Measurements from ENCODE around the gene CLDN4.
A peak's percentile ranks its signal among the peaks of the same experiment; 100 is the strongest.
"Not testable (repeated sequence)": the region's sequence is repeated elsewhere in the genome, so short reads cannot be mapped to it uniquely, and the experiment has no call there.

CLDN4 gene

GRCh38 chr7:73842067-73842976 lies 11.5 kb downstream of the CLDN4 start, which contains the start of gene METTL27:
TSS of gene METTL27 (minus strand) at chr7:73842516. CDS start at chr7:73842140, 376 bp downstream.
- peak; percentile 99 for DNase-seq (ENCODE audit: low spot score)

GRCh38 chr7:73844131-73844547 lies 13.3 kb downstream of the CLDN4 start:
- DNase-seq (ENCODE audit: low spot score) = no peak

DNA sequence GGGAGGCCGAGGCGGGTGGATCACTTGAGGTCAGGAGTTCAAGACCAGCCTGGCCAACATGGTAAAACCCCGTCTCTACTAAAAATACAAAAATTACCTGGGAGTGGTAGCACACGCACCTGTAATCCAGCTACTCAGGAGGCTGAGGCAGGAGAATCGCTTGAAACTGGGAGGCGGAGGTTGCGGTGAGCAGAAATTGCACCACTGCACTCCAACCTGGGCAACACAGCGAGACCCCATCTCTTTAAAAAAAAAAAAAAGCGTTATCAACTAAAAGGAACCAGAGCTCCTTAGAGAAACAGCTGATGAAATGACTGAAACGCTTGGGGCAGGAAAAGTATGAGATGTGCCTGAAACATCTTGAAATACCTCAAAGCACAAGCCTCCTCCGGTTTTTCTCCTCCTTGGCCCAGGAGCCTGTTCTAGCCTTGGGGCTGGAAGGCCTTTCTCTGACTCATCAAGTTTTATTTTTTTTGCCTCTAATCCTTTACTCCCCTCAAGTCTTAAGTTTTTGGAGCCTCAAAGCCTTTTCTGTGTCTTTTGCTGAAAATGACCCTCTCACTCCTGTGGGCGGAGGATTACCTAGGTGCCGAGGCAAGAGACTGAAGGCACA lies 14.2 kb downstream of the CLDN4 start:
- DNase-seq (ENCODE audit: low spot score) = peak; percentile 51

DNA sequence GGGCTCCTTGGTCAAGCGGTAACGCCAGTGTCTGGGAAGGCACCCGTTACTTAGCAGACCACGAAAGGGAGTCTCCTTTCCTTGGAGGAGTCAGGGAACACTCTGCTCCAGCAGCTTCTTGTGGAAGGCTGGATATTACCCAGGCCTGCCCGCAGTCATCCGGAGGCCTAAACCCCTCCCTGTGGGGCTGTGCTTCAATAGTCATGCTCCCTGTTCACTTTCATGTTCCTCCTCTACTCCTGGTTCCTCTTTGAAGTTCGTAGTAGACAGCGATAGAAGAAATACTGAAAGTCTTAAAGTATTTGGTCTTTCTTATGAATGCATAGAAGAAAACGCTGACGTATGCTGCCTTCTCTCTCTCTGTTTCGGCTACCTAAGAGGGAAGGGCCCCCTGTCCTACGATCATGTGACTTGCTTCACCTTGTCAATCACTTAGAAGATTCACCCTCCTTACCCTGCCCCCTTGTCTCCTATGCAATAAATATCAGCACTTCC lies 15.0 kb downstream of the CLDN4 start:
- not testable (repeated sequence) for DNase-seq (ENCODE audit: low spot score)

- no peak for DNase-seq (ENCODE audit: low spot score)
These were observed 17.3 kb downstream of the CLDN4 start for GRCh38 chr7:73847941-73848723.

- peak; percentile 92 for DNase-seq (ENCODE audit: low spot score)
These were observed 20.0 kb downstream of the CLDN4 start for GRCh38 chr7:73850781-73851207.

DNA sequence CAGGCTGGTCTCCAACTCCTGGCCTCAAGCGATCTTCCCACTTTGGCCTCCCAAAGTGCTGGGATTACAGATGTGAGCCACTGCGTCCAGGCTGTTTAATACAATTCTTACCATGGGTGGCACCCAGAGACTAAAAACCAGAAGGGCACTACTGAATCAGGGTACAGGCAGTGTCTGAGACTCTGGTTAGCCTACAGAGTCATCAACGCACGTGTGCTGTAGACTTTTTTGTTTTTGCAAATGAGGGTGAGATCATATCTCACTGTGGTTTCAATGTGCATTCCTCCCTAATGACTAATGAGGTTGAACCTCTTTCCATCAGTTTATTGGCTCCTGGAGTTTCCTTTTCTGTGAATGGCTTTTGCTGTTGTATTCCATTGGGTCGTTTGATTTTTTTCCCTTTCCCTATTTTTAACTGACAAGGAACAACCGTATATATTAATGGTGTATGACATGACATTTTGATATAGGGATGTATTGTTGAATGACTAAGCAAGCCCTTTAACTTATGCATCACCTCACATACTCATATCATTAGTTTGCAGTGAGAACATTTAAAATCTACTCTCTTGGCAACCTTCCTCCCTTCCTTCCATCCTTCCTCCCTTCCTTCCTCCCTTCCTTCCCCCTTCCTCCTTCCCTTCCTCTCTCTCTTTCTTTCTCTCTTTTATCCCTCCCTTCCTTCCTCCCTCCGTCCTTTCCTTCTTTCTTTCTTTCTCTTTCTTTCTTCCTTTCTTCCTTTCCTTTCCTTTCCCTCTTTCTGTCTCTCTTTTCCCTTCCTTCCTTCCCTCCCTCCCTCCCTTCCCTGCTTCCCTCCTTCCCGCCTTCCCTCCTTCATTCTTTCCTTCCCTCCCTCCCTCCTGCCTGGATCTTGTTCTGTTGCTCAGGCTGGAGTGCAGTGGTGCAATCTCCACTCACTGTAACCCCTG lies 20.9 kb downstream of the CLDN4 start:
- DNase-seq (ENCODE audit: low spot score) = peak; percentile 80

DNA sequence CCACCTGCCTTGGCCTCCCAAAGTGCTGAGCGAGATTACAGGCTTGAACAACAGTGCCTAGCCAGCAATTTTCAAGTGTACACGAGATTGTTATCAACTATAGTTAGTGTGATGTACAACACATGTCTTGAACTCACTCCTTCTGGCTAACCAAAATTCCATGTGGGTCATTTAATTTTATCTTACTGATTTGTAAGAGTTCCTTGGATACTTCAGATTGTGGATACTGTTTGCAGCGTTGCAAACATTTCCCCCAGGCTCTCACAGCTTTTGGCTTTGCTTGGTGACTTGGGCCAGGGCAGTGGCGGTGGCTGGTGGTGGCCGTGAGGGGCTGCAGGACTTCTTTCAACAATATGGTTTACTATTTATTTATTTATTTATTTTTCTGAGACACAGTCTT lies 21.7 kb downstream of the CLDN4 start:
- no peak for DNase-seq (ENCODE audit: low spot score)

DNA sequence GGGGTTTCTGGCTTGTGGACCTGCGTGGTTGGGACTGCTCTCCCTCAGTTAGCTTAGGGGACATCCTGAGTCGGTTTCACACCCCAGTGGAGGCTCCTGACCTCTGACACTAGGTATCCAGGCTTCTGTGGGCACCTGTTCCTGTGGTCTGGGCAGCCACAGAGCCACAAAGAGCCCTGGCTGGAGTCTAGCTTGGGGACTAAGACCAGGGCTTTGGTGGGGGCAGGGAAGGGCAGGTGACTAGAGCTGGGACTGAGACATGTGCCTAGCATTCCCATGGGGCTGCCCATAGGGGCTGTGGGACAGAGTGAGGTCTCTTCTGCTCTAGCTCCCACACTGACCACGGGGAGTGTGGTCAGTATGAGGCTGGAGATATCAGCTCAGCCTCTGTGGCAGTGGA lies 26.1 kb downstream of the CLDN4 start:
- DNase-seq (ENCODE audit: low spot score) = no peak

DNA sequence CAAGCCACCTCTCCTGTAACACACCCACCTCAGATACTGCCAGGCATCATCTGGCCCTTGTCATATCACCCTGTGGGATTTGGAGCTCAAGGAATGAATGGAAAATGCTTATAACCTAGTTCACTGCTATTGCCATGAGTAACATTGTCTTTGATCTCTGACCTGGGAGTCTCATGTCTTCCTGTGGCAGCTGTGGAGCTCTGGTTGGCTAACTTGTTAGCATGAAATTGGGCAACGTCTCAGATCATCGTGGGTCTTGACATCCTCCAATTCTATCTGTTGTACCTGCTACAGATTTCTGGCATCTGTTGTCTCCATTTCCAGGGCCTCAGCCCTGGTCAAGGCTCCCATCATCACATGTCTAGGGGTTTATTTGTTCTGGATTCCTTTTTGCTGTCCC lies 28.0 kb downstream of the CLDN4 start:
- no peak for DNase-seq (ENCODE audit: low spot score)

- no peak for DNase-seq (ENCODE audit: low spot score)
These were observed 30.1 kb downstream of the CLDN4 start, which contains the start of gene TMEM270 for GRCh38 chr7:73860859-73861258. TSS of gene TMEM270 (plus strand) at chr7:73861159. CDS start at chr7:73861195, 36 bp downstream.

- DNase-seq (ENCODE audit: low spot score) = no peak
These were observed 30.5 kb downstream of the CLDN4 start for GRCh38 chr7:73861305-73861704.

DNA sequence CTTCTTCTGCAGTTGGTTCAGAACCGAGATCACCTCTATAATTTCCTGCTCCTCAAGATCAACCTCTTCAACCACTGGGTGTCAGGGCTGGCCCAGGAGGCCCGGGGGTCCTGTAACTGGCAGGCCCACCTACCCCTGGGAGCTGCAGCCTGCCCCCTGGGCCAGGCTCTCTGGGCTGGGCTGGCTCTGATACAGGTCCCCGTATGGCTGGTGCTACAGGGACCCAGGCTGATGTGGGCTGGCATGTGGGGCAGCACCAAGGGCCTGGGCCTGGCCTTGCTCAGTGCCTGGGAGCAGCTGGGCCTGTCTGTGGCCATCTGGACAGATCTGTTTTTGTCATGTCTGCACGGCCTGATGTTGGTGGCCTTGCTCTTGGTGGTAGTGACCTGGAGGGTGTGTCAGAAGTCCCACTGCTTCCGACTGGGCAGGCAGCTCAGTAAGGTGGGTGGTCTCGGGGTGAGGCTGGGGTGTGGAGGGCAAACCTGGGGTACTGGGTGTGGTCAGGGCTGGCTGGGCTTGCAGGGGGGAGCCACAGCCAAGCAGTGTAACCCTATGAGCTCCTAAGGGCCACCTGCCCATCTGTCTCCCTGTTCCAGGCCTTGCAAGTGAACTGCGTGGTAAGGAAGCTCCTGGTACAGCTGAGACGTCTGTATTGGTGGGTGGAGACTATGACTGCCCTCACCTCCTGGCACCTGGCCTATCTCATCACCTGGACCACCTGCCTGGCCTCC lies 34.4 kb downstream of the CLDN4 start:
- no peak for DNase-seq (ENCODE audit: low spot score)

- DNase-seq (ENCODE audit: low spot score) = peak; percentile 70
These were observed 35.1 kb downstream of the CLDN4 start for GRCh38 chr7:73865738-73866445.

GRCh38 chr7:73866446-73866767 lies 35.6 kb downstream of the CLDN4 start:
- no peak for DNase-seq (ENCODE audit: low spot score)

GRCh38 chr7:73869011-73869798 lies 38.4 kb downstream of the CLDN4 start:
- DNase-seq (ENCODE audit: low spot score) = peak; percentile 62

DNA sequence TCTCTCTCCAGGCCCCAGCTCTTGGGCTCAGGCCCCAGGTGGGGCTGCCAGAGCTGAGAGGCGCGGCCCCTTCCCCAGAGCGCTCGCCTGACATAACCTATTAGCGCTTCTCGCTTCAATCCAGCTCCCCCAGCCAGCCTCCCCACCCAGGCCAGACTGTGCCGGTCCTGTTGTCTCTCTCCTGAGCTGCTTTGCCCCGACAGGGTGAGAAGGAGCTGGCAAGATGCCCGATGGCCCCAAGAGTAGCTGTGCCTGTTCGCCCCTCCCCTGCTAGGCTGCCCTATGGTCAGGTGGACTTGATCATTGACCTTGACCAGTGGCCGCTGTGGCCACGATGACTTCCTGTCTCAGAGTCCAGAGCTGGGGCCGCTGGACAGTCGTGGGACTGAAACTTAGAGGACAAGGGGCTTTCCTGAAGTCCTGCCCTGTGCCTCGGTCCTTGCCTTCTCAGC lies 39.3 kb downstream of the CLDN4 start:
- DNase-seq (ENCODE audit: low spot score) = no peak

GRCh38 chr7:73871163-73872011 lies 40.6 kb downstream of the CLDN4 start:
- DNase-seq (ENCODE audit: low spot score) = no peak
